HG02943 (cell line): ENCODE data around the gene HOXD9.

Experiments
- ATAC-seq: cut with Tn5 transposase; IDR thresholded peaks from one replicate; pipeline ENCODE4 v1.9.1; 2021; ENCODE audit warnings: mild to moderate bottlenecking, low read depth, moderate library complexity; ENCODE audit not compliant: unreplicated experiment

HOXD9 gene

DNA sequence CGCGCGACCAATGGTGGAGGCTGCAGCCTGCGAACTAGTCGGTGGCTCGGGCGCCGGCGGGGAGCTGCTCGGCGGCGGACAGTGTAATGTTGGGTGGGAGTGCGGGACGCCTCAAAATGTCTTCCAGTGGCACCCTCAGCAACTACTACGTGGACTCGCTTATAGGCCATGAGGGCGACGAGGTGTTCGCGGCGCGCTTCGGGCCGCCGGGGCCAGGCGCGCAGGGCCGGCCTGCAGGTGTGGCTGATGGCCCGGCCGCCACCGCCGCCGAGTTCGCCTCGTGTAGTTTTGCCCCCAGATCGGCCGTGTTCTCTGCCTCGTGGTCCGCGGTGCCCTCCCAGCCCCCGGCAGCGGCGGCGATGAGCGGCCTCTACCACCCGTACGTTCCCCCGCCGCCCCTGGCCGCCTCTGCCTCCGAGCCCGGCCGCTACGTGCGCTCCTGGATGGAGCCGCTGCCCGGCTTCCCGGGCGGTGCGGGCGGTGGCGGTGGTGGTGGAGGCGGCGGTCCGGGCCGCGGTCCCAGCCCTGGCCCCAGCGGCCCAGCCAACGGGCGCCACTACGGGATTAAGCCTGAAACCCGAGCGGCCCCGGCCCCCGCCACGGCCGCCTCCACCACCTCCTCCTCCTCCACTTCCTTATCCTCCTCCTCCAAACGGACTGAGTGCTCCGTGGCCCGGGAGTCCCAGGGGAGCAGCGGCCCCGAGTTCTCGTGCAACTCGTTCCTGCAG is at the start of gene HOXD9:
Gene HOXD9, plus strand, starts transcription at position 37 of the 728 bp plus-strand sequence. Its CDS starts 50 bp downstream, at position 87.
- ATAC-seq = no peak

DNA sequence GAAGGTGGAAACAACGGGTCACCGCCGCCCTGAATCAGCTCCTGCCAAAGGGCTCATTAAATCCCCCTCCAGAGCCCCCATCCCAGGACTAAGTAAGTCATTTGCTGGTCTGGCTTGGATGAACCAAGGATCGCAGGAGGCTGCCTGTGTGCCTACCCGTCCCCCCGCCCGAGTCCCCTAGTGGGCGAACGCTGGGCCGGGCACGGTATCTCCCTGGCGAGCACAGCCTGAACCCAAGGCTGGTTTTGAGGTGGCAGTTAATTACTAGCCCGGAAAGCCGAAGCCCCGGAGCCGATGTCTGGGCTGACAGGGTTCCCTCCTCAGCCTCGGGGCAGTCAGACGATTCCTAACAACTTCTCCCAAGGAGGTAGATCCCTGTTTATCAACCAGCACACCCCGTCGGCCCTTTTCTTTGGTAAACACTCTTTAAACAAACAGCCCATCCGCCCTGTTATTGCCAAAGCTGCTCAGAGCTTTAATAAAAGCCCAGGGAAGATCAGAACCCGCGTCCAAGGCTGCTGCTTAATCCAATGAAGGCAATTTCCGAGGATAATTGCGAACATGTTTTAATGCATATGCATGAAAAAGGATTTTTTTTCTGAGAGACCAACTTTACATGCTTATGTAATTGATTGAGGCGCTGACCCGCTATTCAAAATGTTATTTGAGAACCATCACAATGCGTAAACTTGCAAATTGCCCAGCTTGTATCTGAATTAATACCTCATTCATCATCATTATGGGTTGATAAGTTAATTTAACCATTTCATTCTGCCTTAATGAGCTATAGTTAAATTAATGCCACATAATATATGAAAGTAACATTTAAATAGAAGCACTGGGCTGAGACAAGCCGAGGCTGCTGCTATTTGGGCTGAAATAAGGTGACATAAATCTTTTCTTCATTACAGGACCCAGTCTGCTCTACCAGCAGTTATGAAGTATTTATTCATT is 49.3 kb upstream of the HOXD9 start:
- ATAC-seq = no peak

DNA sequence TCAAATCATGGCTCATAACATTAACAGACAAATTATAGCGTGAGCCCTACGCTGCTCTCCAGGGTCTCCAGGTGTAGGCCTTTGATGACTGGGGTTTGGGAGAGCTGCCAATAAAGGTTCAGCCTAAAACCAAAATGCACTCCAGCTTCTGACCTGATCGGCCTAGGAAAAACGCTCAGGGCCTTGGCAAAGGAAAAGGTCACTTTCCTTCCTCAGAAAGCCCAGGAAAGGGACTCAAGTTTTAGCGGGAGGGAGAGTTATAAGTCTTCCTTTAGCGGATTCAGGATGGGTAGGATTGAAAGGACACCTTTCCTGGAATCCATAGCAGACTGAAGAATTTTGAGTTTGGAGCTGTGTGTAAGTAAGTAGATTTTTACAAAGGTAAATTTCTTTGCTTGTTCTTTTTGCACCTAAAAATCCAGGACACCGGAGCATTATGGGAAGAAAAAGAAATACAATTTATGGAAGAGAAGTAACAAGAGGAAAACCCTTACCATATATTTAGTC is 47.5 kb upstream of the HOXD9 start:
- no peak for ATAC-seq

DNA sequence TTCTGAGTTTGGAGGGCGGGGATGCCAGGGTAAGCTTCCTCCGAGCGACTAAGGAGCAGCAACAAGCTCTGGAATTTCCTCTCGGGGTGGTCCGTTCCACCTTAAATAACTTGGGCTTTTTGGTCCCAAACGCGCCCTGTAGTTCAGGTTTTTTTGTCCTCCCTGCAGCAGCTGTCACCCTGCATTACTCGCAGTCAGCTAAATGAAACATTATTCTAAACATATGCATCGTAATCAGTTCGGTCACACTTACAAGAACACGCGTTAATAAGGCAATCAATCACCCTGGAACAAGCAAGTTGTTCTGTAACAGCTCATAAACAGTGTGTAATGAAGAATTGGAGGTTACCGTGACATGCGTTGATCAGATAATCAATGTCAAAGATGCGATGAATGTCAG is 47.0 kb upstream of the HOXD9 start:
- ATAC-seq = no peak

DNA sequence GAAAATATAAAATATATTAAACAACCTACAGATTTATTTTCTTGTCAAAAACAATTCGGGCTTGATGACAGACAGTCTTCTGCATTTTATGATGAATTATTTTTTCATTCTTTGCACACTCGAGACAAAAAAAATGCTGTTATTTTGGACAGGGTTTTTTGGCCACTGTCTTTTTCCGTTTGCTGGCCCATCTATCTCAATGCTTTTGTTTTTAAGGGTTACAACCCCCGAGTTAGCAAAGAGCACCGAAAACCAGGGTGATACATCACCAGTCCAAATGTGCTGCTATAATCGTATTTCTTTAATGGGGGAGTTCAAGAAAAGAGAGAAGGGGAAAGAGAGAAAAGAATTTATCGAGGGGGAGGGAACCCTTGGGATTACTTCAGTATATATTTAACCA is 46.5 kb upstream of the HOXD9 start:
- ATAC-seq = no peak

DNA sequence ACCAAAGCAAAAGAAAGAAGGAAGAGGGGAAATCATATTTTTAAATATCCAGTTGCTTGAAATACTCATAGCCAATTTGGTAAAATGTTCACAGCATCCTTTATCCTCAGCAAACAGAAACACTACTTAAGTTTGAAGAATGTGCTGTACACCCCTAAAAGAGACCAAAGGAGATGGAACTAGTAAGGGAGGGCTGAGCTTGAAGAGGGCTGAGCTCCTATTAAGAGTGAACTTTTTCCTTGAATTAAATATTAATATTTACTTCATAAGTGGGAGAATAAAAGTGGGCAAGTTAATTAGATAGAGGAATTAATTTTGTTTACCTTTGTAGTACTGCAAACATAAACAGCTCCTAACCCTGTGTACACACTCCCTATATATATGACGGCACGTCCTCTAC is 45.7 kb upstream of the HOXD9 start:
- no peak for ATAC-seq

DNA sequence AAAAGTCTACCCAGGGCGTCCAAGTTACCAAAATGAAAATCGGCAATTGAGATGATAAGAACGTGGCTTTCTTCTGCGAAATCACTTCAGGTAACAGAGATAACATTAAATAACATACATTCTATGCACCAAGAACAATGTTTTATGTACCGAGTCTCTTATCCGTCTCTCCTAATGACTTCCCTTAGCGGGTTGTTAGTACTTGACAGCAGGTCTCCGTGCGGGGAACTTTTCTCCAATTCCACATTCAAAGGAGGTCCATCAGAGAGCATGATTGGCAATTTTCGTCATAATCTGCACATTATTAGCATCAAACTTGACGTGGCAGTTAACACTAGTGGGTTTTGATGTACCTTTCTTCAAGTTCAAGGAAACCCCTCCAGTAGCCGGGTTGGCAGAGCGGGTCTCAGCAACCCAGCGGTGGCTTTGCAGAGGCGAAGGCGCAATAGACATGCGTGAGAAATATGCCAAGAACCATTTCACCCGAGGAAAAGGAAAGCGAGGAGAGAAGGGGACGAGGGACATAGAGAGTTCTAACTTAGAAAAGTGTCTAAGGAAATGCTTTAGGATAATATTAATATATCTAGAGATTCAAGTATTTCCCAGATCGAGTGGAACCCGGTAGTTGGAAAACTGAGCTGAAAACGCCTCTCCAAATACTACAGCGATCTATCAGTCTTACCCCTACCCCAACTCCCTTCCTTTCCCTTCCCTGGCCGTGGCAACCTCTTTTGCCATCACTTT is 43.8 kb upstream of the HOXD9 start:
- ATAC-seq = no peak

DNA sequence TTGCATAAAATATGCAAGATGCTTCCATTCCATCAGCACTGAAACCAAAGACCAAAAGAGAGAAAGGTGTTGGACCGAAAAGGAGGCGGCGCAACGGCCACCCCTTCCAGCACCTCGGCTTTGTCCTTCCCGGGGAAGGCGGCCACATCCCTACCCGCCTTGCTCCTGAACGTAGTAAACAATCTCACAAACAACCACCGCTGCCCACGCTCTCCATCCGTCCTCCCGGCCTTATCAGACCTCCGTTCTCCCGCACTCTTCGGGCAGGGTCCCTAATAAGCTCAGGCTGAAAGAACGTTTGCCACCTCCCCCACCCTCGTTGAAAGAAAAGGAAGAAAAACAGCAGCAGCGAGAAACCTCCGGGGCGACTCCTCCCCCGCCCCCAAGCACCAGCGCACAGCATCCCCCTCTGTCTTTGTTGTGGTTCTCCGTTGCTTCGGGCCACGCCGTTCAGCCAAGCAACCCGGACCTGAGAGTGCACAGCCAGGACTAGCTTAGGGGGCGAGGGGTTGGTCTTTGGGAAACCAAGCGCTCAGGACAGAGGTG is 43.2 kb upstream of the HOXD9 start:
- ATAC-seq = no peak

DNA sequence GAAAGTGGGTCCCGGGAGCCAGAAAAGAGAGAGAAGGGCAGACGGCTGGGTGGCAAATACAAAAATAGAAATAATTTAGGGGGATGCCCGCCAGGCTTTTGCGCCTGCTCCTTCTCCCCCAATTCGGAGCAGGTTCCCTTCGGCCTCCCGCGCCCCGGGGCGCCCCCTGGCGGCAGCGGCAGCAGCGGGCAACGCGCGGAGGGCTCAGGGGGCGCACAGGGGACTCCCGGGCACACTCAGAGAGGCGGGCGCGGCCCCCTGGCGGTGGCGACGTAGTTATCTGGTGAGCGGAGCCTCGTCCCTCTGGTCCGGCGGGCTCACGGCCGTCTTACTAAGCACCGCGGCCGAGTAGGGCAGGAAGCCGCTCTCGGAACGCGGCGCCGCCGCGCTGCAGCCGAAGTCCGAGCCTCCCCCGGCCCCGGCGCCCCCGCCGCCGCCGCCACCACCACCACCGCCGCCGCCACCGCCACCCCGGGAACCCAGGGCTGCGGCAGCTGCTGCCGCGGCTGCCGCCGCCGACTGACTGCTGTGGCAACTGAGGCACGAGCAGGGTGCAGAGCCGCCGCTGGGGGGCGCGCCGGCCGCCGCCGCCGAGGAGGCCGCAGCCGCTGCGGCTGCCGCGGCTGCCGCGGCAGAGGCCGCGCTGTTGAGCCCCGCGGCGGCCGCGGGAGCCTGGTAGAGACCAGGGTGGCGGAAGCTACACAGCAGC is 42.5 kb upstream of the HOXD9 start:
- no peak for ATAC-seq

DNA sequence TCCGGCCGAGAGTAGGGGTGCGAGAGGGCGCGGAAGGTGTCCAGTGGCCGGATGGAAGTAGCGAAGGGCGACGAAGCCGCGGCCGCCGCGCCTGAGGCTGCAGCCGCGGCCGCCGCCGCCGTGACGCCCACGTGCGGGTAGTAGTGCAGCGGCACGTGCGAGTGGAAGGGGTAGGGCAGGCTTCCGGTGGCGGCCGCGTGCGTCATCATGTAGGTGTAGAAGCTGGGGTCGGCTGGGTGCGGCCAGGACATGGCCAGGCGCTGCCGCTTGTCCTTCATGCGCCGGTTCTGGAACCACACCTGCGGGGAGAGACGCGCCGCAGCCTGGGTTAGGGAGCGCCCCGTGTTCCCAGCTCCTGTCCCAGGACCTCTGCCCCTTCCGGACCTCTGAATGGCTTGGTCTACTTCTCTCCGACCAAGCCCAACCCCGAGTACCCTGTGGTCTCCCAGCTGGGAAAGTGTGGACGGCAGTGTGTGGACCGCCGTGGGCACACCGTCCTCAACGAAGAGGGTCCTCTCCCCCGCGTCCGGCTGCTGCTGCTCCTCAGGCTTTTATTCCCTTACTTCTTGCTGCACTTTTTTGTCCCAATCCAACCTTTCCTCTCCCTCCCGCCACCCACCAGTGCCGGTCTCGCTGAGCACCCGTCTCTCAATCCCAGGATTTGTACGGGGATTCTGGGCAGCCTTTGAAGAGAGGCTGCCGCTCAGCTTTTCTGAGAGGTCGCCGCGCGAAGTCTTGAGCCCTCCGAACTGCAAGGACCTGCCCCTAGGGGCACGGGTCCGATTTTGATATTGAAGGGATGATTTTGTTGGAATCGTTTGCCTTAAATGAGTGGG is 41.8 kb upstream of the HOXD9 start:
- no peak for ATAC-seq

DNA sequence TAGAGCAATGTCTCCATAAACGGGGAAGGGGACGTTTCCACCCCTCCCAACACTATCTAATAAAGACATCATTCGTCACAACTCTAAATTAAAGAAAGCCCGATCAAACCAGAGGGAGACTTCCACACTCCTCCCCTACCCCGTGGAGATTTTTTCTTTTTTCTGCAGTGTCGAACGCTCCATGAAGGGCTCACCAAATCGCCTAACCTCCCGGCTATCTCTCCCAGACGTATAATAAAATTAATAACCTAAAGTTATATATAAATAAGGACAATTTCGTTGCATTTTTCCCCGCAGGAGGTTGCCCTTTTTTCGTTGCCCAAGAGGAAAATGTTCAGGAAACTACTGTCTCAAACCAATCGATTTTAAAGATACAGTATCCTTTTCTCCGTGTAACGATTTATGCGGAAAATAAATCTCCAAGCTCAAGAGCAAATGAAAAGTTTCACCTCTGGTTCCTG is 41.1 kb upstream of the HOXD9 start:
- no peak for ATAC-seq

DNA sequence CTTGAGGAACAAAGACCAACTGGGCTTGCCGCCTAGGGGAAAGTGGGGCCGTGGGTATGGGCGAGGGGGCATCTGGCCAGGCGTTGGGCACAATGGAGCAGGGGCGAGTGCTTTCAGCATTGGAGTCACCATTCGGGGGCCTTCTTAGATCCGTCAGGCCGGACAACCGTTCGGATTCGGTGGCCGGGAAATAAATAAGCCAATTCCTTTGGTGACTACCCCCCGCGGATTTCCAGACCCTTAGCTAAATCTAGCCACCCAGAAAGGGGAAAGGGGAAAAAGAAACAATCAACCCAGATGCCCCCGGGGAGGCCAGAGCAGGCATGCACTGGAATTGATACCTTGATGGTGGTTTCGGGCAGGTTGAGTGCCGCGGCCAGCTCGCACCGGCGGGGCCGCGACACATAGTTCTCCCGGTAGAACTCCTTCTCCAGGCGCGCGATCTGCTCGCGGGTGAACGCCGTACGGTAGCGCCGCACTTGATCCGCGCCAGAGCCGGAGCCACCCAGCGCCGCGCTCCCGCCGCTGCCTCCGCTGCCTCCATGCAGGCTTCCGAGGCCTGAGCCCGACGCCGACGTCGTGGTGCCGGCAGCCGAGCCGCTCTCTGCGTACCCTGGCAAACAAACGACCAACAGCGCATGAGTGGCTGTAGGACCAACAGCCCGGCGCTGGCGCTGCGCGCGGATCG is 40.5 kb upstream of the HOXD9 start:
- no peak for ATAC-seq

DNA sequence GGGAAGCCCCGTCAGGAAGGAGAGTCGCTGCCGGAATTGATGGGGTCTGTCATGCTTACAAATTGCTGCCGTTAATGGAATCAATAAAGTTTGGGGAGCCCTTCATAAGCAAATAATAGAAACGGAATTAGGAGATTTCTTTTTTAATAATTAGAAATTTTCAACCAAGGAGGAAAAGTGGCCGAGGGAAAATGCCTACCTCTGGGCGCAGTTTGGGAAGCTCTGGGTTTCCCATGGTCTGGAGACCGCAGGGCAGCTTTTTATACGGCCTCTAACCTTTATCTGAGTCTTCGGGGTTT is 40.0 kb upstream of the HOXD9 start:
- no peak for ATAC-seq

DNA sequence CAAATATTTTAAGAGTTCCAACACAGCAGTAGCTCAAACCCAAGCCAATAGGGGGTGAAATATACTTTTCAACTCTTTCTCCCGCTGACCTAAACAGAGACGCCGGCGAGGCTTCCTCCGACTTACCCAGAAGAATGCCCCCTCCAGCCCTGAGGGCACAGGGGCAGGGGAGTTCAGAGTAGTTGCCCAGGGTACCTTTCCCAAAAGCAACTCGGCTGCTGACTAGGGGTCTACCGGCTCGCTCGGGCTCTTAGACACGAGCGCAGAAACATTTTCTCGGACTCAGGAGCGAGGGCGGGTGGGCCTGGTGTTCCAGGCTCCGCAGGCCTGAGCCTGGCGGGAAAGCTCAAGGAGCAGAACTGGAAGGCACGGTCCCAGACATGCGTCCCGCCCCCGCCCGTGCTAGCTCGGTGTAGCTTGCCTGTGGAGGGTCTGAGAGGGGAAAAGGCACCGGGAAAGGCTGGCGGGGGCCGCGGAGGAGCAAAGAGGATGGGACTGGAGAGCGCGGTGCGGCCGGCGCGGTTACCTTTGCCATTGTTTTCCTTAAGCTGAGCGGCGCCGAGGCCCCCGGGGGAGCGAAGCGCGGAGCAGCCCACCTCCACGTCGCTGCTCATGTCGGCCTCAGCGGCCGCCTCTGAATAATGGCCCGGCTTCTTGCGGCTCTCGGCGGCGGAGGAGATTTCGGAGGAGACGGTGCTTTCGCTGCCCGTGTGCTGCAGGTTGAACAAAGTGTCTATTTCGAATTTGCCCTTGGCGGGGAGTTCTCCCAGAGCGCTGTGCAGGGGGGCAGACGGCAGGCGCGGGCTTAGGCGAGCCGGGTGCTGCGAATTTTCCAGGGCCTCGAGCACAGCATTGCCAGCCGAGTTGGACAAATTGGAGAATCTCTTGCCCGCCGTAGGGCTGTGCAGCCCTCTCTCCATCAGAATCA is 39.4 kb upstream of the HOXD9 start:
- no peak for ATAC-seq

DNA sequence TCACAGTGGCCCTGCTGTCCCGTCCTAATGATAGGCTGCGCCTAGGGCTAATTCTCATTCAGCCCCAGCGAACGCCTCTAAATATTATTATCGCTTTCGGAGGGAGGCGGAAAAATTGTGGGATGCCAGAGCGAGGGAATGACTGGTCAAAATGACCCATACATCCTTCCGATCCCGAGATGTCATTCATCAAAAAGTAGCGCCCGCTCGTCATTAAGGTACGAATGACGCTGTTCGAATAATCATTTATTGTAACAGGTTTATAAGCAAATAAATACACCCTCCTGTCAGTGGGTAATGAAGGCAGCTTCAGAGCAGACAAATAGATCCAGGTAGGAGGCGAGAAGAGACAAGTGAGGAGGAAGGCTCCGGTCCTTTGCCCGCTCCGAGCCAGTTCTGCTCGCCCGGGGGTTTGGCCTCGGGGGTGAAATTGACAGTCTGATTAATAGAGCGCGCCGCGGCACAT is 38.7 kb upstream of the HOXD9 start, which contains the start of gene EVX2:
Gene EVX2, minus strand, starts transcription at position 167 of the 466 bp plus-strand sequence. CDS start 186 bp downstream, outside the sequence.
- no peak for ATAC-seq

DNA sequence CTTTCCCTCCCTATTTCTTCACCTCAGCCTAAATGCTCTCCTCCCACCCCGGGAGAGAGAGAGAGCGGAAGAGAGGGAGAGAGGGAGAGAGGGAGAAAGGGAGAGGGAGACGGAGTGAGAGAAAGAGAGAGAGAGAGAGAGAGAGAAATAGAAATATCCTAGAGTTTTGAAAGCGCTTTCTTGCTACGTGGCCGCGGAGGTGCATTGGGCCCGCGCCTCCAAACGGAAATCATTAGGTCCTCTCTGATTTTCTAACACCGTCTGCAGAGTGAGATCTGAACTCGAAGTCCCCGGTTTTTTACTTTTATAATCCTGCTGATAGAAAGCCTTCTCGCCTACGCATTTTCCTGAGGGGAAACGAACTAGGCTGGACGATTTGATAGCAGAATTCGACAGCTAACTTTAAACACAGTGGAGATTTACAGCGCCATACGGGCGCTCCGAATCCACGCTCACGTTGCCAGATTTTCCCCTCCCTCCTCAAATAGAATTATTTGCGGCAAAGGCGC is 37.9 kb upstream of the HOXD9 start:
- no peak for ATAC-seq
